Trophoblast cell (in vitro differentiated cells and primary cell): ENCODE data around the gene MYO18A.
A peak's percentile ranks its signal among the peaks of the same experiment; 100 is the strongest.
"Not testable (repeated sequence)": the region's sequence is repeated elsewhere in the genome, so short reads cannot be mapped to it uniquely, and the experiment has no call there.

ENCODE experiments used
- DNase-seq, 2 donors: peaks; one replicate each; pipeline ENCODE4 v3.0.0-alpha.2; 2016
- H2AFZ ChIP-seq: 2 replicates; pipeline ENCODE4 v1.6.1; 2013; ENCODE audit warnings: low read length, moderate library complexity, mild to moderate bottlenecking; ENCODE audit not compliant: insufficient read depth, poor library complexity
- H2AK5ac ChIP-seq: 2 replicates; pipeline ENCODE4 v1.6.1; 2013; ENCODE audit warnings: mild to moderate bottlenecking, low read length
- H2BK120ac ChIP-seq: 2 replicates; pipeline ENCODE4 v1.6.1; 2013; ENCODE audit warnings: low read length, mild to moderate bottlenecking, moderate library complexity; ENCODE audit not compliant: insufficient read depth, poor library complexity
- H2BK12ac ChIP-seq: 2 replicates; pipeline ENCODE4 v1.6.1; 2013; ENCODE audit warnings: mild to moderate bottlenecking, low read length, moderate library complexity
- H2BK5ac ChIP-seq: 2 replicates; pipeline ENCODE4 v1.6.1; 2013; ENCODE audit warnings: low read length, low read depth, moderate library complexity, mild to moderate bottlenecking; ENCODE audit not compliant: poor library complexity
- H3K14ac ChIP-seq: 2 replicates; pipeline ENCODE4 v1.6.1; 2013; ENCODE audit warnings: mild to moderate bottlenecking, low read length
- H3K18ac ChIP-seq: 2 replicates; pipeline ENCODE4 v1.6.1; 2013; ENCODE audit warnings: mild to moderate bottlenecking, low read length
- H3K23ac ChIP-seq: 2 replicates; pipeline ENCODE4 v1.6.1; 2013; ENCODE audit warnings: low read length
- H3K27ac ChIP-seq: 2 replicates; pipeline ENCODE4 v1.5.1; 2013; ENCODE audit warnings: low read depth, mild to moderate bottlenecking, inconsistent platforms, low read length, moderate library complexity
- H3K27me3 ChIP-seq: 2 replicates; pipeline ENCODE4 v1.6.1; 2013; ENCODE audit warnings: inconsistent platforms, mild to moderate bottlenecking, low read length, moderate library complexity; ENCODE audit not compliant: insufficient read depth
- H3K36me3 ChIP-seq, 2 experiments: 1 replicate in 1 of 2; 2 replicates in 1 of 2; pipeline ENCODE4 v1.6.1; 2013; ENCODE audit warnings: low read length in 2 of 2, mild to moderate bottlenecking in 2 of 2, moderate library complexity in 1 of 2; ENCODE audit not compliant: insufficient read depth in 2 of 2, control insufficient read depth in 1 of 2
- H3K4ac ChIP-seq: 2 replicates; pipeline ENCODE4 v1.6.1; 2013; ENCODE audit warnings: low read depth, mild to moderate bottlenecking, low read length, moderate library complexity
- H3K4me1 ChIP-seq, 2 experiments: 1 replicate in 1 of 2; 2 replicates in 1 of 2; pipeline ENCODE4 v1.6.1; 2013; ENCODE audit warnings: low read length in 2 of 2, mild to moderate bottlenecking in 2 of 2, moderate library complexity in 1 of 2; ENCODE audit not compliant: insufficient read depth in 2 of 2, control insufficient read depth in 1 of 2
- H3K4me2 ChIP-seq: 2 replicates; pipeline ENCODE4 v1.6.1; 2013; ENCODE audit warnings: inconsistent platforms, mild to moderate bottlenecking, low read length, moderate library complexity
- H3K4me3 ChIP-seq: 2 replicates; pipeline ENCODE4 v1.5.1; 2013; ENCODE audit warnings: mild to moderate bottlenecking, low read depth, low read length, inconsistent platforms
- H3K79me1 ChIP-seq: one replicate; pipeline ENCODE4 v1.6.1; 2013; ENCODE audit warnings: low read length
- H3K79me2 ChIP-seq: 2 replicates; pipeline ENCODE4 v1.6.1; 2013; ENCODE audit warnings: low read length, mild to moderate bottlenecking; ENCODE audit not compliant: control insufficient read depth, insufficient read depth, poor library complexity
- H3K9ac ChIP-seq: 2 replicates; pipeline ENCODE4 v1.6.1; 2013; ENCODE audit warnings: mild to moderate bottlenecking, low read length
- H3K9me3 ChIP-seq: 2 replicates; pipeline ENCODE4 v1.6.1; 2013; ENCODE audit warnings: low read depth, mild to moderate bottlenecking, control low read depth, inconsistent platforms, low read length; ENCODE audit not compliant: insufficient read depth
- H4K12ac ChIP-seq: 2 replicates; pipeline ENCODE4 v1.6.1; 2013; ENCODE audit warnings: low read depth, mild to moderate bottlenecking, low read length, moderate library complexity
- H4K8ac ChIP-seq: 2 replicates; pipeline ENCODE4 v1.6.1; 2013; ENCODE audit warnings: low read depth, mild to moderate bottlenecking, low read length, moderate library complexity
- H4K91ac ChIP-seq: one replicate; pipeline ENCODE4 v1.6.1; 2013; ENCODE audit warnings: low read depth, mild to moderate bottlenecking, low read length, moderate library complexity
- WGBS: extraction: QIAGEN DNeasy Blood & Tissue Kit; methylation state at CpG from one replicate; pipeline ENCODE4 v1.1.7; 2013; ENCODE audit warnings: missing lambda C conversion rate; ENCODE audit not compliant: insufficient read length, insufficient coverage; ENCODE audit errors: extremely low coverage; 5-methylcytosine and 5-hydroxymethylcytosine counted together

Gene MYO18A

GRCh38 chr17:29148790-29149430 is 31.3 kb downstream of the MYO18A start:
- Histone ChIP-seq H3K14ac (peak overlapping the region; percentile 59), H2AFZ (peak overlapping the region; percentile 38), H3K36me3 (no peaks in the 10 kb centered on the region)

DNA sequence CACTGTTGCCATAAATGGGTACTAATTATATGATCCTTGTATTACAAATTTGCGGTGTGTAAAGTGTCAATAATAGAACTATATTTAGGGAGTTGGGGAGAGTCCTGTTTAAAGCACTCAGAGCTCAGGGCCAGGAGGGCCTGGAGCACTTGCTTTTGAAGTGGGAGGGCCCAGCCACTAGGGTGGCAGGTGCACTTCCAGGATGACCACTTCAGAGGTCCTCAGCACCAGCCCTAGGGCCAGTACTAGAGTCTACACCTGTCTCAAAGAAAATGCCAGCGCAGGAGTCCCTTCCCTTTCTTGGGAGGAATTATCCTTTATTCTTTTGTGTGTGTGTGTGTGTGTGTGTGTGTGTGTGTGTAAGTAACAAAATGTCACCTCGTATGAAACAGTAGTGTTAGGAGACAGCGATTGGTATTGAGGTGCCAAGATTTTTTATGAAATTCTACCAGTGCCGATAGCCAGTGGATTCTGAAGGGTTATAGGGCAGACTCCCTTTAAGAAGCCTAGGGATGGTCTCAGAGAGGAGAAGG is 31.9 kb downstream of the MYO18A start:
- H2AK5ac ChIP-seq: no peak overlapping the region
- no peak overlapping the region for H2AFZ ChIP-seq
- no peaks in the 10 kb centered on the region for H3K27me3 ChIP-seq
- peaks cover 23 to 30% of the 10 kb centered on the region in 2 experiments for H3K4me1 ChIP-seq
- H3K23ac ChIP-seq: no peak overlapping the region
- no peak overlapping the region for H2BK12ac ChIP-seq
- H2BK5ac ChIP-seq: no peak overlapping the region
- H3K18ac ChIP-seq: no peak overlapping the region
- no peak overlapping the region for H2BK120ac ChIP-seq
- no peak overlapping the region for H4K12ac ChIP-seq
- no peaks in the 10 kb centered on the region for H3K36me3 ChIP-seq
- H4K8ac ChIP-seq: peak overlapping the region; percentile 56
- no peak overlapping the region for H3K27ac ChIP-seq
- H3K4me3 ChIP-seq: no peak overlapping the region
- H3K79me1 ChIP-seq: peaks cover 13% of the 10 kb centered on the region
- no peaks in the 10 kb centered on the region for H3K79me2 ChIP-seq
- H4K91ac ChIP-seq: no peak overlapping the region
- peak overlapping the region; percentile 50 for H3K4me2 ChIP-seq
- no peak for DNase-seq
- no peak overlapping the region for H3K14ac ChIP-seq
- no CpG with 5 or more reads among the region's 5 CpGs for WGBS
- H3K4ac ChIP-seq: no peak overlapping the region
- H3K9ac ChIP-seq: no peak overlapping the region
- no peaks in the 10 kb centered on the region for H3K9me3 ChIP-seq

More at GRCh38 chr17:29148790-29149430, 31.3 kb downstream of the MYO18A start:
- WGBS: no CpG with 5 or more reads among the region's 34 CpGs
- peaks cover 13% of the 10 kb centered on the region for H3K79me1 ChIP-seq
- no peaks in the 10 kb centered on the region for H3K9me3 ChIP-seq
- H2BK5ac ChIP-seq: no peak overlapping the region
- H4K91ac ChIP-seq: peak overlapping the region; percentile 81
- peak overlapping the region; percentile 47 for H2BK120ac ChIP-seq
- peak overlapping the region; percentile 34 for H2AK5ac ChIP-seq
- H3K27me3 ChIP-seq: no peaks in the 10 kb centered on the region
- peak overlapping the region; percentile 54 for H3K4me2 ChIP-seq
- no peak overlapping the region for H3K4ac ChIP-seq
- H3K9ac ChIP-seq: no peak overlapping the region
- peaks cover 25 to 34% of the 10 kb centered on the region in 2 experiments for H3K4me1 ChIP-seq
- H4K12ac ChIP-seq: peak overlapping the region; percentile 63
- H3K27ac ChIP-seq: no peak overlapping the region
- H2BK12ac ChIP-seq: peak overlapping the region; percentile 76
- peak; percentile 95 to 96 for DNase-seq
- H3K18ac ChIP-seq: peak overlapping the region; percentile 57
- H4K8ac ChIP-seq: peak overlapping the region; percentile 63
- no peak overlapping the region for H3K4me3 ChIP-seq
- no peaks in the 10 kb centered on the region for H3K79me2 ChIP-seq
- no peak overlapping the region for H3K23ac ChIP-seq

DNA sequence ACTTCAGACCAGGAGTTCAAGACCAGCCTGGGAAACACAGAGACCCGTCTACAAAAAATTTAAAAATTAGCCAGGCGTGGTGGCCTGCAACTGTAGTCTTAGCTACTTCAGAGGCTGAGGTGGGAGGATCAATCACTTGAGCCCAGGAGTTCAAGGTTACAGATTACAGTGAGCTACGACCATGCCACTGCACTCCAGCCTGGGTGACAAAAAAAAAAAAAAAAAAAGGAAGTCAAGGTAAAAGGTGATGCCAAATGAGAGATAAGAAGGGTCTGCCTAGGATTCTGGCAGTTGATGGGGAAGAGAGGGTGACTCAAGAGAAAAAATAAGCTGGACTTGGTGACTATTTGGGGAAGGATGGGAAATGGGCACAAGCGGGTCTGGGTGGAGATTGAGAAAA is 32.5 kb downstream of the MYO18A start:
- Histone ChIP-seq H2BK12ac (no peak overlapping the region), H3K36me3 (no peaks in the 10 kb centered on the region), H3K27me3 (no peaks in the 10 kb centered on the region), H2AK5ac (no peak overlapping the region), H3K4ac (no peak overlapping the region), H4K91ac (no peak overlapping the region), H3K18ac (no peak overlapping the region), H3K23ac (no peak overlapping the region), H3K4me3 (no peak overlapping the region), H3K79me2 (no peaks in the 10 kb centered on the region), H3K27ac (no peak overlapping the region), H3K4me1 (peaks cover 23 to 29% of the 10 kb centered on the region in 2 experiments), H3K4me2 (no peak overlapping the region), H3K14ac (no peak overlapping the region), H4K8ac (no peak overlapping the region), H2BK5ac (no peak overlapping the region), H2BK120ac (no peak overlapping the region), H4K12ac (no peak overlapping the region), H3K9me3 (no peaks in the 10 kb centered on the region), H3K79me1 (peaks cover 13% of the 10 kb centered on the region), H2AFZ (no peak overlapping the region), H3K9ac (no peak overlapping the region)
- no CpG with 5 or more reads among the region's 4 CpGs for WGBS
- no peak for DNase-seq

DNA sequence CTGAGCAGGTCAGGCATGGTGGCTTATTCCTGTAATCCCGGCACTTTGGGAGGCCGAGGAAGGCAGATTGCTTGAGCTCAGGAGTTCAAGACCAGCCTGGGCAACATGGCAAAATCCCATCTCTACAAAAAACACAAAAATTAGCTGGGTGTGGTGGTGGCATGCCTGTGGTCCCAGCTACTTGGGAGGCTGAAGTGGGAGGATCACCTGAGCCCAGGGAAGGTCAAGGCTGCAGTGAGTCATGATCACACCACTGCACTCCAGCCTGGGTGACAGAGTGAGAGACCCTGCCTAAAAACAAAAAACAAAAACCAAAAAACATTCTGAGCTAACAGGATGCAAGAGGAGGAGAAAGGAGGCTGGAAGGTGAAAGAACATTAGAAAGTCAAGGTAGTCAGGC is 33.0 kb downstream of the MYO18A start:
- H3K27me3 ChIP-seq, H3K14ac ChIP-seq, H2BK120ac ChIP-seq, DNase-seq, H3K18ac ChIP-seq, H2AFZ ChIP-seq, H3K4me2 ChIP-seq, H3K9ac ChIP-seq, H2BK12ac ChIP-seq, H3K36me3 ChIP-seq, H3K9me3 ChIP-seq, H4K12ac ChIP-seq, H3K79me2 ChIP-seq, H3K4me3 ChIP-seq, H3K4ac ChIP-seq, H3K23ac ChIP-seq, H4K8ac ChIP-seq, H2BK5ac ChIP-seq, H4K91ac ChIP-seq, H2AK5ac ChIP-seq, H3K27ac ChIP-seq: not testable (repeated sequence)
- Histone ChIP-seq H3K4me1 (peaks cover 21 to 29% of the 10 kb centered on the region in 2 experiments), H3K79me1 (peaks cover 13% of the 10 kb centered on the region)
- no CpG with 5 or more reads among the region's 2 CpGs for WGBS
